A549 treated with dexamethasone at 1 μM for 4 hours (cell line): ENCODE data around the gene PDPK1. TPM values are rescaled to one million over a fixed set of nuclear protein-coding genes. Genes with fewer than 3 reads are reported as not detected.

Experiments used
- total RNA-seq: library from RNA; stranded (reverse); fragments of 200-300 nt; extraction: Qiagen RNA extraction; gene quantifications from 5 replicates; pipeline ENCODE4 v1.2.3, GENCODE V29; 2022

The PDPK1 gene
- total RNA-seq = 17.9 to 25.7 TPM (median 23.2 TPM) in 5 replicates

DNA sequence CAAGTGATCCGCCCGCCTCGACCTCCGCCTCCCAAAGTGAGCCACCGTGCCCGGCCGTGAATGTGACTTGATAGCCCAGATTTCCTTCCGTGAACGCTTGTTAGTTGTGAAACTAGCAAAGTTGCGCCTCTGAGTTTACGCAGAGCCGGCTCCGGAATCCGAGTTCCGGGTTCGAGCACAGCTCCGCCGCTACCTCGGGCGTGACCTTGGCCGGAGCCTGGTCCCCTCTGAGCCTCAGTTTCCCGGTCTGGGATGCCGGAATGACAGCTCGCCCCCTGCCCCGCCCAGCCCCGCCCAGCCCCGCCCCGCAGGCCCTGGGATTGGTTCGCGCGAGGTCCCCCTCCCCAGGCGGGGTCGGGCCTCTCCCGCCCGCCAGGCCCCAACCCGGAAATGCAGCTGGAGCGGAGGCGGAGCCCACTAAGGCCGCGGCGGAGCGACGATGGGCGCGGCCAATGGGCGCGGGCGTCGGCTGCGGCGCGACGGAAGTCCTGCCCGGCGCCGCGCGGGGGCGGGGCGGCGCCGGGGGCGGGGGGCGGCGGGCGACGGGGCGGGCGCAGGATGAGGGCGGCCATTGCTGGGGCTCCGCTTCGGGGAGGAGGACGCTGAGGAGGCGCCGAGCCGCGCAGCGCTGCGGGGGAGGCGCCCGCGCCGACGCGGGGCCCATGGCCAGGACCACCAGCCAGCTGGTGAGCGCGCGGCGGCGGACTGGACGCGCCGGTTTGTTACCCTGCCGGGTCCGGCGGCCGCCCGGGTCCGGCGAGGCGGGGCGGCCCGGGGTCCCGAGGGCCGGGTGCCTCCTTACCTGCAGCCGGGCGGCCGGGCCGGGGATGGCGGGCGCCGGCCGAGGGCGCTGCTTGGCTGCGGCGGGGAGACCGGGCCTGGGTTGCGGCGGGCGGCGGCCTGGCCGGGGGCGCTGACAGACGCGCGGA lies at the start of gene PDPK1:
Gene PDPK1 (plus strand): TSS at position 571 of the 929 bp plus-strand sequence. CDS start 92 bp downstream, at position 663.

GRCh38 chr16:2513405-2514332 lies 24.2 kb upstream of the PDPK1 start, which contains the start of gene ATP6V0C:
ATP6V0C (plus strand) TSS chr16:2513952; CDS start chr16:2514104, 152 bp downstream.

GRCh38 chr16:2520097-2520783 lies 17.6 kb upstream of the PDPK1 start, which contains the start of gene AMDHD2:
AMDHD2 (plus strand) TSS chr16:2520371; CDS start chr16:2520459, 88 bp downstream.

GRCh38 chr16:2531371-2531695 lies 6.5 kb upstream of the PDPK1 start, which contains the start of gene CEMP1:
CEMP1 (minus strand) TSS chr16:2531408; CDS start chr16:2531073, 335 bp downstream.

Other genes with a start within 250 kb of the PDPK1 start
- 15.9 to 23.7 TPM (median 20.9 TPM) in 5 replicates for gene ABCA3, start 197.3 kb upstream of the PDPK1 start, total RNA-seq
- gene CCNF, start 108.6 kb upstream of the PDPK1 start, total RNA-seq = 16.9 to 25.5 TPM (median 24.8 TPM) in 5 replicates
- 13.0 to 19.3 TPM (median 17.4 TPM) in 5 replicates for gene TEDC2, start 77.9 kb upstream of the PDPK1 start, total RNA-seq
- gene NTN3, start 66.7 kb upstream of the PDPK1 start, total RNA-seq = 0.06 TPM in 1 of 5 replicates, not detected in the others
- gene TBC1D24, start 62.9 kb upstream of the PDPK1 start, total RNA-seq = 4.4 to 9.1 TPM (median 8.2 TPM) in 5 replicates
- 131 to 329 TPM (median 265 TPM) in 5 replicates for gene ATP6V0C, start 24.1 kb upstream of the PDPK1 start, total RNA-seq
- 14.7 to 22.9 TPM (median 19.9 TPM) in 5 replicates for gene AMDHD2, start 17.6 kb upstream of the PDPK1 start, total RNA-seq
- gene CEMP1, start 6.6 kb upstream of the PDPK1 start, total RNA-seq = not detected in 5 replicates
- 34.6 to 43.4 TPM (median 42.9 TPM) in 5 replicates for gene KCTD5, start 144.5 kb downstream of the PDPK1 start, total RNA-seq
- gene PRSS27, start 182.2 kb downstream of the PDPK1 start, total RNA-seq = 1.1 to 2.4 TPM (median 1.5 TPM) in 5 replicates
- gene SRRM2, start 214.6 kb downstream of the PDPK1 start, total RNA-seq = 272 to 485 TPM (median 450 TPM) in 5 replicates
- gene ELOB, start 239.3 kb downstream of the PDPK1 start, total RNA-seq = 421 to 531 TPM (median 462 TPM) in 5 replicates
- gene PRSS33, start 249.5 kb downstream of the PDPK1 start, total RNA-seq = not detected in 5 replicates